Mucosa of descending colon (tissue), 3 donors: ENCODE results near the gene GSTM5. TPM values are rescaled to one million over a fixed set of nuclear protein-coding genes. Genes with fewer than 3 reads are reported as not detected.

Experiments
- ATAC-seq: fragments of 200-7000 bp; cut with Tn5 transposase; one replicate; pipeline ENCODE4 v1.9.1; 2020; ENCODE audit warnings: mild to moderate bottlenecking, moderate library complexity
- DNase-seq, 3 donors: peaks; one replicate each; pipeline ENCODE4 v3.0.0-alpha.2; 2020
- H3K36me3 ChIP-seq: fragments of 200-600 bp; one replicate; pipeline ENCODE4 v1.8.0; 2021; ENCODE audit warnings: low read depth, mild to moderate bottlenecking
- H3K4me1 ChIP-seq: fragments of 200-600 bp; one replicate; pipeline ENCODE4 v1.8.0; 2021; ENCODE audit warnings: low read depth, mild to moderate bottlenecking
- H3K4me3 ChIP-seq: fragments of 200-600 bp; one replicate; pipeline ENCODE4 v1.8.0; 2021; ENCODE audit warnings: mild to moderate bottlenecking
- H3K9me3 ChIP-seq: fragments of 200-600 bp; one replicate; pipeline ENCODE4 v1.8.0; 2021; ENCODE audit warnings: mild to moderate bottlenecking
- CTCF ChIP-seq: fragments of 200-600 bp; IDR thresholded peaks from one replicate; pipeline ENCODE4 v1.8.0; 2022; ENCODE audit warnings: antibody characterized with exemption, mild to moderate bottlenecking
- intact Hi-C, 2 donors: fragments of 100-400 bp; cut with DNase I in 1 of 2; cut with micrococcal nuclease in 1 of 2; formaldehyde crosslinking; loops; one replicate each; pipeline versions ENCODE4 v1.11.0 to v1.11.1; 2022; cut with DNase I, micrococcal nuclease
- total RNA-seq, 3 donors: library from RNA; stranded (reverse); fragmentation: NEBNext Ultra II Directional in 2 of 3; extraction: Animal tissue kit (Norgen Biotek cat#: 25700) in 2 of 3; gene quantifications; one replicate each; pipeline versions ENCODE4 v1.2.1 to v1.2.4, GENCODE V29; 2021 to 2023
- donor health status: DM: no; HTN: no; CAD: no; lungs with moderate emphysema.
- donor health status: DM: no; HTN: no; CAD: no.
- donor health status: DM: no; HTN: yes; CAD: no.

GSTM5 gene
- total RNA-seq, 3 donors from 2014 or later, result 2.5 to 6.1 (median 4.8) TPM

GRCh38 chr1:109725510-109725909 is 13.5 kb downstream of the GSTM5 start:
- ATAC-seq (no peak), DNase-seq (no peak)
- intact Hi-C loops, result no loop called here
- H3K9me3 ChIP-seq, result no peaks in the 10 kb centered on the region
- no peak overlapping the region for H3K4me3 ChIP-seq
- TF ChIP-seq CTCF, result no peak
- H3K36me3 ChIP-seq, result no peaks in the 10 kb centered on the region
- H3K4me1 ChIP-seq, result no peaks in the 10 kb centered on the region

GRCh38 chr1:109726007-109726406 is 14.0 kb downstream of the GSTM5 start:
- no peak overlapping the region for H3K4me3 ChIP-seq
- ATAC-seq (no peak), DNase-seq (no peak)
- intact Hi-C loops, result no loop called here
- no peaks in the 10 kb centered on the region for H3K9me3 ChIP-seq
- no peaks in the 10 kb centered on the region for H3K36me3 ChIP-seq
- TF ChIP-seq CTCF, result no peak
- H3K4me1 ChIP-seq, result no peaks in the 10 kb centered on the region

GRCh38 chr1:109726728-109727373 is 14.8 kb downstream of the GSTM5 start:
- H3K9me3 ChIP-seq, result no peaks in the 10 kb centered on the region
- no peaks in the 10 kb centered on the region for H3K36me3 ChIP-seq
- no peak for ATAC-seq
- H3K4me1 ChIP-seq, result peaks cover 5% of the 10 kb centered on the region
- intact Hi-C loops, result no loop called here
- H3K4me3 ChIP-seq, result no peak overlapping the region
- DNase-seq, result no peak
- TF ChIP-seq CTCF, result no peak

DNA sequence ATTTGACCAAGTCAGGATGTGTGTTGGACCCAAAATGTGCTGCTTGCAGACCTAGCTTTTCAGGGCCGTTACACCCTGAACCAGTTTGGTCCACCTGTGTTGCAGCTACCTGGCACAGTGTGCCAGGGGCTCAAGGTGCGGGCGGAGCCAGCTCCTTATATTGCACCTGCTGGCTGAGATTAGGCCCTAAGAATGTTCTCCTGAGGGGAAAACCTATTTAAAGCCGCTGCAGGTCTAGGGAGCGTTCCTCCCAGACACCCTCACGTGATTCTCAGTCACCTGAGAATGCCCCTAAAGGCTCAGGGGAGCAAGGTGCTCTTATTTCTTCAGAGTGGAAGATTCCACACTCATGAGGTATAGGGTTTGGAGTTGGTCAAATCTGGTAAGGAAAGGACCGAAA is 16.8 kb downstream of the GSTM5 start:
- no peak for TF ChIP-seq CTCF
- intact Hi-C loops, result no loop called here
- peaks cover 5% of the 10 kb centered on the region for H3K4me1 ChIP-seq
- no peak overlapping the region for H3K4me3 ChIP-seq
- peak in 2 of 3 donors; percentile 30 to 48 for DNase-seq
- H3K36me3 ChIP-seq, result no peaks in the 10 kb centered on the region
- ATAC-seq, result peak; percentile 68
- H3K9me3 ChIP-seq, result no peaks in the 10 kb centered on the region

DNA sequence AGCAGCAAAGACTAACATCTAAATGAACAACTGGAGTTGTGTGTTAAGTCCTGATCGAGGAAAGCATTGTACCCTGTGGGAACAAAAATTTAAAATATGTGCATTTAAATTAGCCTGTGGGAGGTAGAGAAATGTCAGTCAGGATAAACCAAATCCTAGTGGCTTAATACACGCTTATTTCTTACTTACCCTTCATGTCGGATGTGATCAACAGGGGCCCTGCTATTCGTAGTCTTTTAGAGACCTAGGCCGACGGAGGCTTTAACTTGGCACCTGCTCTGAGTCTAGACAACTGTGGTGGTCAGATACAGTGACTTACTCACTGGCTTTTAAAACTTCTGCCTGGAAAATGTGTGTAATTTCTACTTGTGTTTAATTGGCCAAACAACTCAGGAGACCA is 18.6 kb downstream of the GSTM5 start:
- Histone ChIP-seq H3K4me1 (peaks cover 5% of the 10 kb centered on the region), H3K4me3 (no peak overlapping the region), H3K36me3 (no peaks in the 10 kb centered on the region), H3K9me3 (no peaks in the 10 kb centered on the region)
- ATAC-seq (no peak), DNase-seq (no peak)
- intact Hi-C loops, result no loop called here
- TF ChIP-seq CTCF, result no peak
